ENCODE measurements around the gene GRIK4.

- no peak for TF ChIP-seq NRF1 (IDR thresholded peaks at IDR 0.05; ENCODE audit: low read depth, low read length)
- TF ChIP-seq, protein P1, sequence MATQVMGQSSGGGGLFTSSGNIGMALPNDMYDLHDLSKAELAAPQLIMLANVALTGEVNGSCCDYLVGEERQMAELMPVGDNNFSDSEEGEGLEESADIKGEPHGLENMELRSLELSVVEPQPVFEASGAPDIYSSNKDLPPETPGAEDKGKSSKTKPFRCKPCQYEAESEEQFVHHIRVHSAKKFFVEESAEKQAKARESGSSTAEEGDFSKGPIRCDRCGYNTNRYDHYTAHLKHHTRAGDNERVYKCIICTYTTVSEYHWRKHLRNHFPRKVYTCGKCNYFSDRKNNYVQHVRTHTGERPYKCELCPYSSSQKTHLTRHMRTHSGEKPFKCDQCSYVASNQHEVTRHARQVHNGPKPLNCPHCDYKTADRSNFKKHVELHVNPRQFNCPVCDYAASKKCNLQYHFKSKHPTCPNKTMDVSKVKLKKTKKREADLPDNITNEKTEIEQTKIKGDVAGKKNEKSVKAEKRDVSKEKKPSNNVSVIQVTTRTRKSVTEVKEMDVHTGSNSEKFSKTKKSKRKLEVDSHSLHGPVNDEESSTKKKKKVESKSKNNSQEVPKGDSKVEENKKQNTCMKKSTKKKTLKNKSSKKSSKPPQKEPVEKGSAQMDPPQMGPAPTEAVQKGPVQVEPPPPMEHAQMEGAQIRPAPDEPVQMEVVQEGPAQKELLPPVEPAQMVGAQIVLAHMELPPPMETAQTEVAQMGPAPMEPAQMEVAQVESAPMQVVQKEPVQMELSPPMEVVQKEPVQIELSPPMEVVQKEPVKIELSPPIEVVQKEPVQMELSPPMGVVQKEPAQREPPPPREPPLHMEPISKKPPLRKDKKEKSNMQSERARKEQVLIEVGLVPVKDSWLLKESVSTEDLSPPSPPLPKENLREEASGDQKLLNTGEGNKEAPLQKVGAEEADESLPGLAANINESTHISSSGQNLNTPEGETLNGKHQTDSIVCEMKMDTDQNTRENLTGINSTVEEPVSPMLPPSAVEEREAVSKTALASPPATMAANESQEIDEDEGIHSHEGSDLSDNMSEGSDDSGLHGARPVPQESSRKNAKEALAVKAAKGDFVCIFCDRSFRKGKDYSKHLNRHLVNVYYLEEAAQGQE (IDR thresholded peaks at IDR 0.05; ENCODE audit: low read depth, low read length) = no peak
- TF ChIP-seq JUND (IDR thresholded peaks at IDR 0.05) = no peak
- TF ChIP-seq, protein P2, sequence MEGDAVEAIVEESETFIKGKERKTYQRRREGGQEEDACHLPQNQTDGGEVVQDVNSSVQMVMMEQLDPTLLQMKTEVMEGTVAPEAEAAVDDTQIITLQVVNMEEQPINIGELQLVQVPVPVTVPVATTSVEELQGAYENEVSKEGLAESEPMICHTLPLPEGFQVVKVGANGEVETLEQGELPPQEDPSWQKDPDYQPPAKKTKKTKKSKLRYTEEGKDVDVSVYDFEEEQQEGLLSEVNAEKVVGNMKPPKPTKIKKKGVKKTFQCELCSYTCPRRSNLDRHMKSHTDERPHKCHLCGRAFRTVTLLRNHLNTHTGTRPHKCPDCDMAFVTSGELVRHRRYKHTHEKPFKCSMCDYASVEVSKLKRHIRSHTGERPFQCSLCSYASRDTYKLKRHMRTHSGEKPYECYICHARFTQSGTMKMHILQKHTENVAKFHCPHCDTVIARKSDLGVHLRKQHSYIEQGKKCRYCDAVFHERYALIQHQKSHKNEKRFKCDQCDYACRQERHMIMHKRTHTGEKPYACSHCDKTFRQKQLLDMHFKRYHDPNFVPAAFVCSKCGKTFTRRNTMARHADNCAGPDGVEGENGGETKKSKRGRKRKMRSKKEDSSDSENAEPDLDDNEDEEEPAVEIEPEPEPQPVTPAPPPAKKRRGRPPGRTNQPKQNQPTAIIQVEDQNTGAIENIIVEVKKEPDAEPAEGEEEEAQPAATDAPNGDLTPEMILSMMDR (IDR thresholded peaks at IDR 0.05) = no peak
- TF ChIP-seq TAF1 (IDR thresholded peaks at IDR 0.05; ENCODE audit: borderline replicate concordance, low read depth, low read length) = no peak
- no peak for TF ChIP-seq EP300 (IDR thresholded peaks at IDR 0.05; ENCODE audit: borderline replicate concordance in 1 of 2, low read depth in 1 of 2, low read length in 1 of 2)
- no peak for TF ChIP-seq MXI1 (IDR thresholded peaks at IDR 0.05; ENCODE audit: low read depth, low read length)
- no peak for TF ChIP-seq EZH2phosphoT487 (IDR thresholded peaks at IDR 0.05; ENCODE audit: borderline replicate concordance, low read depth)
- TF ChIP-seq POLR2AphosphoS5 (IDR thresholded peaks at IDR 0.05; ENCODE audit: low read depth, low read length) = no peak
- no peak for TF ChIP-seq SMC3 (IDR thresholded peaks at IDR 0.05; ENCODE audit: low read depth, low read length)
- no peak for TF ChIP-seq RCOR1 (IDR thresholded peaks at IDR 0.05; ENCODE audit: low read length)
- TF ChIP-seq SIN3A (IDR thresholded peaks at IDR 0.05; ENCODE audit: borderline replicate concordance, low read depth, low read length) = no peak
- TF ChIP-seq, protein P3, sequence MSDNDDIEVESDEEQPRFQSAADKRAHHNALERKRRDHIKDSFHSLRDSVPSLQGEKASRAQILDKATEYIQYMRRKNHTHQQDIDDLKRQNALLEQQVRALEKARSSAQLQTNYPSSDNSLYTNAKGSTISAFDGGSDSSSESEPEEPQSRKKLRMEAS (IDR thresholded peaks at IDR 0.05; ENCODE audit: low read depth) = no peak
Observed at GRCh38 chr11:120896687-120897086, 385.1 kb downstream of the GRIK4 start.

Measured in SK-N-SH (cell line).